Gastroesophageal sphincter (tissue), 3 donors: ENCODE results near the gene XCL2.

Experiments
- CTCF ChIP-seq, 4 experiments: fragments of 200-600 bp in 2 of 4; fragments of 450-650 bp in 2 of 4; sonication (generic) in 1 of 4; IDR thresholded peaks; one replicate each; pipeline ENCODE4 v1.5.1; 2017 to 2019; ENCODE audit warnings: antibody characterized with exemption in 4 of 4, mild to moderate bottlenecking in 2 of 4, moderate library complexity in 2 of 4
- EP300 ChIP-seq: sonication (generic); formaldehyde crosslinking; IDR thresholded peaks from one replicate; pipeline ENCODE4 v1.6.1; 2017; ENCODE audit warnings: antibody characterized with exemption, mild to moderate bottlenecking
- POLR2A ChIP-seq, 2 donors: fragments of 450-650 bp; IDR thresholded peaks; one replicate each; pipeline ENCODE4 v1.6.1; 2017; ENCODE audit warnings: antibody characterized with exemption in 2 of 2, mild to moderate bottlenecking in 2 of 2, moderate library complexity in 1 of 2
- POLR2AphosphoS5 ChIP-seq: sonication (generic); formaldehyde crosslinking; IDR thresholded peaks from one replicate; pipeline ENCODE4 v1.6.1; 2017; ENCODE audit warnings: antibody characterized with exemption

GRCh38 chr1:168512864-168513595 lies 30.8 kb downstream of the XCL2 start:
- no peak for TF ChIP-seq CTCF (IDR thresholded peaks at IDR 0.05)
- TF ChIP-seq POLR2AphosphoS5: no peak
- TF ChIP-seq POLR2A (IDR thresholded peaks at IDR 0.05): no peak
- no peak for TF ChIP-seq EP300
